Esophagus squamous epithelium (tissue), 4 donors: ENCODE measurements around the gene THBS3.

Experiments
- POLR2A ChIP-seq, 4 donors: fragments of 450-650 bp; IDR thresholded peaks; one replicate each; pipeline ENCODE4 v1.6.1; 2017; ENCODE audit warnings: antibody characterized with exemption in 4 of 4, mild to moderate bottlenecking in 4 of 4, moderate library complexity in 3 of 4
- TF ChIP-seq, protein P1 (sequence below), 6 experiments: fragments of 450-650 bp in 4 of 6; fragments of 200-600 bp in 2 of 6; sonication (generic) in 2 of 6; IDR thresholded peaks; one replicate each; pipeline ENCODE4 v1.5.1; 2016 to 2019; ENCODE audit warnings: antibody characterized with exemption in 6 of 6, mild to moderate bottlenecking in 4 of 6, moderate library complexity in 4 of 6

DNA sequence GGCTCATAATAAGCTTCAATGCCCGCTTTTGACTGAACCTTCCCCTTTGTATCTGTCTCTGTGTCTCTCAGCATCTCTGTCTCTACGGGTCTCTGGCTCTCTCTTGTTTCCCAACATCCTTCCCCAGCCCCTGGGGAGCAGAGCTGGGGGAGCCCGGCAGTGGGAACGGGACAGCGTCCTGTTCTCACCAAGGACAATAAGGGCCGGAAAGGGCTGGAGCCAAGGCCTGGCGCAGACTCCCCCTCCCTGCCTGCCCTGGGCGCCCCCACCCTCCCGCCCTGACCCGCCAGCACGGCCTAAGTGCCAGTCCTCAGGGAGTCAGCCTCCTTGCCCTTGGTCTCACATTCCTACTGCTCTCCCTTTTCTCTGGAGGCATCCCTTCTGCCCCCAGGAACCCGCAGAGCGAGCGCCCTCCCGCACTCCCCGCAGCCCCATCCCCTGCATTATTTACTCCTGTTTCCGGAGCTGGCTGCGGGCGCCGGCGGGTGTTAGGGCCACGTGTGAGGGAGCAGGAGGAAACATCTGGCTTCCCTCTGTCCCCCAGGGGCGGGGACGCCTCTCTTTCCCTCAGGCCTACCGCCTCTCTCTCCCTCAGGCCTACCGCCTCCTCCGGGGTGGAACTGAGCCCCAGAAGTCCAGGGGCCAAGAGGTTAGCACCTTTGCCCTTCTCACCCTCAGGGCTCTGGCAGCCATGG lies 41.1 kb downstream of the THBS3 start:
- TF ChIP-seq, protein P1, sequence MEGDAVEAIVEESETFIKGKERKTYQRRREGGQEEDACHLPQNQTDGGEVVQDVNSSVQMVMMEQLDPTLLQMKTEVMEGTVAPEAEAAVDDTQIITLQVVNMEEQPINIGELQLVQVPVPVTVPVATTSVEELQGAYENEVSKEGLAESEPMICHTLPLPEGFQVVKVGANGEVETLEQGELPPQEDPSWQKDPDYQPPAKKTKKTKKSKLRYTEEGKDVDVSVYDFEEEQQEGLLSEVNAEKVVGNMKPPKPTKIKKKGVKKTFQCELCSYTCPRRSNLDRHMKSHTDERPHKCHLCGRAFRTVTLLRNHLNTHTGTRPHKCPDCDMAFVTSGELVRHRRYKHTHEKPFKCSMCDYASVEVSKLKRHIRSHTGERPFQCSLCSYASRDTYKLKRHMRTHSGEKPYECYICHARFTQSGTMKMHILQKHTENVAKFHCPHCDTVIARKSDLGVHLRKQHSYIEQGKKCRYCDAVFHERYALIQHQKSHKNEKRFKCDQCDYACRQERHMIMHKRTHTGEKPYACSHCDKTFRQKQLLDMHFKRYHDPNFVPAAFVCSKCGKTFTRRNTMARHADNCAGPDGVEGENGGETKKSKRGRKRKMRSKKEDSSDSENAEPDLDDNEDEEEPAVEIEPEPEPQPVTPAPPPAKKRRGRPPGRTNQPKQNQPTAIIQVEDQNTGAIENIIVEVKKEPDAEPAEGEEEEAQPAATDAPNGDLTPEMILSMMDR (IDR thresholded peaks at IDR 0.05), result no peak
- no peak for TF ChIP-seq POLR2A (IDR thresholded peaks at IDR 0.05)
